Measurements from ENCODE around the gene ASAH2B.

The ASAH2B gene

GRCh38 chr10:50794490-50794889 is 54.8 kb downstream of the ASAH2B start:
- H3K4me3 Mint-ChIP-seq: no peak overlapping the region
- no peaks in the 10 kb centered on the region for H3K4me1 Mint-ChIP-seq
- H3K27ac Mint-ChIP-seq: no peak overlapping the region
- TF ChIP-seq CTCF (IDR thresholded peaks at IDR 0.05; ENCODE audit: unreplicated experiment in 3 of 3): no peak
- no peaks in the 10 kb centered on the region for H3K9me3 Mint-ChIP-seq
- no peaks in the 10 kb centered on the region for H3K36me3 Mint-ChIP-seq (ENCODE audit: low read depth)
- no peaks in the 10 kb centered on the region for H3K27me3 Mint-ChIP-seq (ENCODE audit: low read depth)

- no peaks in the 10 kb centered on the region for H3K4me1 Mint-ChIP-seq
- H3K36me3 Mint-ChIP-seq (ENCODE audit: low read depth): no peaks in the 10 kb centered on the region
- H3K4me3 Mint-ChIP-seq: no peak overlapping the region
Observed at GRCh38 chr10:50796693-50797092, 57.0 kb downstream of the ASAH2B start.

GRCh38 chr10:50798297-50798696 is 58.6 kb downstream of the ASAH2B start:
- H3K9me3 Mint-ChIP-seq: no peaks in the 10 kb centered on the region
- no peaks in the 10 kb centered on the region for H3K27me3 Mint-ChIP-seq (ENCODE audit: low read depth)
- no peak overlapping the region for H3K4me3 Mint-ChIP-seq
- H3K4me1 Mint-ChIP-seq: no peaks in the 10 kb centered on the region
- no peak for TF ChIP-seq CTCF (IDR thresholded peaks at IDR 0.05; ENCODE audit: unreplicated experiment in 3 of 3)
- H3K27ac Mint-ChIP-seq: no peak overlapping the region
- no peaks in the 10 kb centered on the region for H3K36me3 Mint-ChIP-seq (ENCODE audit: low read depth)

More at GRCh38 chr10:50796693-50797092, 57.0 kb downstream of the ASAH2B start:
- H3K9me3 Mint-ChIP-seq: no peaks in the 10 kb centered on the region
- no peak overlapping the region for H3K27ac Mint-ChIP-seq
- TF ChIP-seq CTCF (IDR thresholded peaks at IDR 0.05; ENCODE audit: unreplicated experiment in 3 of 3): no peak
- no peaks in the 10 kb centered on the region for H3K27me3 Mint-ChIP-seq (ENCODE audit: low read depth)

DNA sequence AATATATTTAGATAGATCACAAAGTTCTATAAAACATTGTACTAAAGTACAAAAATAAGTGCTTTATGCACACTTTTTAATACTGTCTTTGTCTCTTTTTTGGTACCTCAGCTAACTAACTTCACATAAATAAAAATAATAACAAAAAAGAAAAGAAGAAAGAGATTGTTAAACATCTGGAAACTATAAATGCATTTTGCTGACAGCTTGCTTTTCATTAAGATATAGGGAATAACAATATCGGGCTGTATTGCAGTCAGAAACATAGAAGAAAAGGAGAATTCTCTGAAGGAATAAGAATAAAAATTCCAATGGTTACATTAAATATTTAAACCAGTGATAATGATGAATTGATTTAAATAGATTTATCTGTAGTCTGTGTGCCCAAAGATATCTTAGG is 59.9 kb downstream of the ASAH2B start:
- Mint-ChIP-seq H3K36me3 (ENCODE audit: low read depth) (no peaks in the 10 kb centered on the region), H3K4me1 (no peaks in the 10 kb centered on the region), H3K27ac (no peak overlapping the region), H3K27me3 (ENCODE audit: low read depth) (no peaks in the 10 kb centered on the region), H3K9me3 (no peaks in the 10 kb centered on the region), H3K4me3 (no peak overlapping the region)
- TF ChIP-seq CTCF (IDR thresholded peaks at IDR 0.05; ENCODE audit: unreplicated experiment in 3 of 3): no peak

DNA sequence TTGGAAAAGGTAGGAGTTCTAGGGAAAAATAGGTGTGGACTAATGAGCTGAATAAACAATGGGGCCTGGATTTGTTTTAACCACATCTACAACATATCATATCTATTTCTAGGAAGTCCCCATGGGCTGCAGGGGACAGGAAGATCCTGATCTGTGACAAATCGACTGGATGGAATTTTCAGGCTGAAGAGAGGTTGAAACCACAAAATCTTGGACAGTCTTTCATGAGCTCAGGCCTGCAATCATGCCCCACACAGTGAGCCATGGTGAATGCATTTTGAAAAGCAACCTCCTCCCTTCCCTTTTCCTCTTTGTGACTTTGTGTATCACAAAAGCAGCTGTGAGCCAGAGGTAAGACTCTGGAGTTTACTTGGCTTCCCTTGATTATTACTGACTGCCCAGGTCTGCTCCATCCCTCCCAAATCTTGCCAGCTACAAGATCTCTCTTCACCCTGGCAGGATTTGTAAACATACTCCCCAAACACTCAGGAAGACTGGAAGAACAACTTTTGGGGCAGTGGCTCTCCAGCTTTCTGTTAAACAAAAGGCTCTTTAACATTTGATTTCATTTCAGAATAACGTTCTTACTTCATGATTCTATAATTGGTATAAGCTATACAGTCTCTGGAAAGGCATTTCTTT is 66.4 kb downstream of the ASAH2B start:
- H3K4me1 Mint-ChIP-seq: no peaks in the 10 kb centered on the region

More for the DNA sequence above, 66.4 kb downstream of the ASAH2B start:
- Mint-ChIP-seq H3K9me3 (no peaks in the 10 kb centered on the region), H3K36me3 (ENCODE audit: low read depth) (no peaks in the 10 kb centered on the region), H3K27ac (no peak overlapping the region), H3K4me3 (no peak overlapping the region), H3K27me3 (ENCODE audit: low read depth) (no peaks in the 10 kb centered on the region)
- TF ChIP-seq CTCF (IDR thresholded peaks at IDR 0.05; ENCODE audit: unreplicated experiment in 3 of 3): no peak
